GM10266 (cell line): Measurements from ENCODE around the gene ECSIT.

Experiments used
- DNase-seq: peaks from one replicate; pipeline ENCODE4 v3.0.0; 2012; ENCODE audit errors: extremely low spot score
- TF ChIP-seq, protein P1 (sequence below): IDR thresholded peaks from 2 replicates; pipeline ENCODE4 v1.5.1; 2012; ENCODE audit warnings: mild to moderate bottlenecking, low read depth; ENCODE audit not compliant: control insufficient read depth, insufficient read depth; ENCODE audit errors: missing control alignments

ECSIT gene

DNA sequence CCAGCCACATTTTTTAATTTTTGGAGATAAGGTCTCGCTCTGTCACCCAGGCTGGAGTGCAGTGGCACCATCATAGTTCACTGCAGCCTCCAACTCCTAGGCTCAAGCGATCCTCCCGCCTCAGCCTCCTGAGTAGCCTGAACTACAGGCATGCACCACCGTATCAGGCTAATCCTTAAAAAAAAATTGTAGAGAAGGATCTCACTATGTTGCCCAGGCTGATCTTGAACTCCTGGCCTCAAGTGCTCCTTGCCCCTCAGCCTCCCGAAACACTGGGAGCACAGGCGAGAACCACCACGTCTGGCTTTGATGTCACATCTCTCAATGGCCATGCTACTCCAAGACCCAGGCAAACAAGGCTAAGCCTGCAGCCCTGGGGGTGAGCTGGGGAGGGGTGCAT, 72.3 kb downstream of the ECSIT start:
- DNase-seq: no peak
- TF ChIP-seq, protein P1, sequence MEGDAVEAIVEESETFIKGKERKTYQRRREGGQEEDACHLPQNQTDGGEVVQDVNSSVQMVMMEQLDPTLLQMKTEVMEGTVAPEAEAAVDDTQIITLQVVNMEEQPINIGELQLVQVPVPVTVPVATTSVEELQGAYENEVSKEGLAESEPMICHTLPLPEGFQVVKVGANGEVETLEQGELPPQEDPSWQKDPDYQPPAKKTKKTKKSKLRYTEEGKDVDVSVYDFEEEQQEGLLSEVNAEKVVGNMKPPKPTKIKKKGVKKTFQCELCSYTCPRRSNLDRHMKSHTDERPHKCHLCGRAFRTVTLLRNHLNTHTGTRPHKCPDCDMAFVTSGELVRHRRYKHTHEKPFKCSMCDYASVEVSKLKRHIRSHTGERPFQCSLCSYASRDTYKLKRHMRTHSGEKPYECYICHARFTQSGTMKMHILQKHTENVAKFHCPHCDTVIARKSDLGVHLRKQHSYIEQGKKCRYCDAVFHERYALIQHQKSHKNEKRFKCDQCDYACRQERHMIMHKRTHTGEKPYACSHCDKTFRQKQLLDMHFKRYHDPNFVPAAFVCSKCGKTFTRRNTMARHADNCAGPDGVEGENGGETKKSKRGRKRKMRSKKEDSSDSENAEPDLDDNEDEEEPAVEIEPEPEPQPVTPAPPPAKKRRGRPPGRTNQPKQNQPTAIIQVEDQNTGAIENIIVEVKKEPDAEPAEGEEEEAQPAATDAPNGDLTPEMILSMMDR: no peak
